GM23338 (cell line): ENCODE results near the gene HDHD2. TPM values are rescaled to one million over a fixed set of nuclear protein-coding genes. Genes with fewer than 3 reads are reported as not detected.

Experiments
- ATAC-seq: fragments of 200-7000 bp; cut with Tn5 transposase; 3 replicates; pipeline ENCODE4 v1.9.1; 2020
- DNase-seq: peaks from one replicate; pipeline ENCODE4 v3.0.0-alpha.2; 2015; ENCODE audit warnings: low spot score
- H2AFZ ChIP-seq: fragments of 200-600 bp; sonication (generic); 2 replicates; pipeline ENCODE4 v1.8.0; 2016; ENCODE audit warnings: antibody characterized with exemption, mild to moderate bottlenecking, moderate library complexity
- H3F3A ChIP-seq: fragments of 200-600 bp; sonication (generic); replicated peaks from 2 replicates; pipeline ENCODE4 v1.8.0; 2017; ENCODE audit warnings: antibody characterized with exemption, mixed run types, low read depth
- H3K27ac ChIP-seq: fragments of 200-600 bp; sonication (generic); 2 replicates; pipeline ENCODE4 v1.6.1; 2016; ENCODE audit warnings: low read depth
- H3K27me3 ChIP-seq: fragments of 200-600 bp; sonication (generic); 2 replicates; pipeline ENCODE4 v1.8.0; 2016; ENCODE audit warnings: mild to moderate bottlenecking, mixed run types, moderate library complexity; ENCODE audit not compliant: insufficient read depth
- H3K36me3 ChIP-seq: fragments of 200-600 bp; sonication (generic); 2 replicates; pipeline ENCODE4 v1.8.0; 2016; ENCODE audit warnings: mild to moderate bottlenecking; ENCODE audit not compliant: insufficient read depth
- H3K4me1 ChIP-seq: fragments of 200-600 bp; sonication (generic); 2 replicates; pipeline ENCODE4 v1.8.0; 2016; ENCODE audit warnings: mild to moderate bottlenecking, moderate library complexity; ENCODE audit not compliant: insufficient read depth
- H3K4me2 ChIP-seq: fragments of 200-600 bp; sonication (generic); 2 replicates; pipeline ENCODE4 v1.7.1; 2017; ENCODE audit warnings: mixed run types
- H3K4me3 ChIP-seq: fragments of 200-600 bp; sonication (generic); 2 replicates; pipeline ENCODE4 v1.6.1; 2016; ENCODE audit warnings: mixed run types
- H3K79me2 ChIP-seq: fragments of 200-600 bp; sonication (generic); replicated peaks from 2 replicates; pipeline ENCODE4 v1.8.0; 2017; ENCODE audit warnings: mild to moderate bottlenecking; ENCODE audit not compliant: insufficient read depth
- H3K9me2 ChIP-seq: fragments of 200-600 bp; sonication (generic); 2 replicates; pipeline ENCODE4 v1.8.0; 2017; ENCODE audit not compliant: insufficient read depth
- H4K20me1 ChIP-seq: fragments of 200-600 bp; sonication (generic); replicated peaks from 2 replicates; pipeline ENCODE4 v1.8.0; 2017; ENCODE audit warnings: mild to moderate bottlenecking; ENCODE audit not compliant: insufficient read depth
- H3K27ac Mint-ChIP-seq: 2 replicates; pipeline ENCODE4 v1.8.0; 2020; ENCODE audit warnings: inconsistent platforms, mild to moderate bottlenecking, moderate library complexity, mixed read lengths
- H3K27me3 Mint-ChIP-seq: 3 replicates; pipeline ENCODE4 v1.8.0; 2022; ENCODE audit warnings: low read depth, mild to moderate bottlenecking, moderate library complexity, mixed read lengths, inconsistent platforms; ENCODE audit not compliant: insufficient read depth, poor library complexity
- H3K36me3 Mint-ChIP-seq: 3 replicates; pipeline ENCODE4 v1.8.0; 2021; ENCODE audit warnings: low read depth, mild to moderate bottlenecking, inconsistent platforms, moderate library complexity, mixed read lengths
- H3K4me1 Mint-ChIP-seq: 3 replicates; pipeline ENCODE4 v1.8.0; 2020; ENCODE audit warnings: mild to moderate bottlenecking, inconsistent platforms, mixed read lengths
- H3K4me3 Mint-ChIP-seq: 3 replicates; pipeline ENCODE4 v1.8.0; 2021; ENCODE audit warnings: moderate library complexity, mild to moderate bottlenecking, inconsistent platforms, mixed read lengths
- H3K9me3 Mint-ChIP-seq: 3 replicates; pipeline ENCODE4 v1.8.0; 2020; ENCODE audit warnings: moderate library complexity, mild to moderate bottlenecking, inconsistent platforms, mixed read lengths
- EZH2 ChIP-seq: fragments of 200-600 bp; sonication (generic); IDR thresholded peaks from one replicate; pipeline ENCODE4 v1.8.0; 2017; ENCODE audit warnings: antibody characterized with exemption, mild to moderate bottlenecking, low read depth; ENCODE audit not compliant: unreplicated experiment
- EZH2phosphoT487 ChIP-seq: fragments of 200-600 bp; sonication (generic); IDR thresholded peaks from one replicate; pipeline ENCODE4 v1.8.1; 2018; ENCODE audit warnings: antibody characterized with exemption; ENCODE audit not compliant: unreplicated experiment
- POLR2AphosphoS5 ChIP-seq: IDR thresholded peaks from 2 replicates; pipeline ENCODE4 v1.6.1; 2016; ENCODE audit warnings: antibody characterized with exemption, low read depth
- ZNF331 ChIP-seq: fragments of 250-450 bp; sonication (Bioruptor Pico); IDR thresholded peaks from 2 replicates; pipeline ENCODE4 v1.5.0; 2020; ENCODE audit warnings: low read depth, mild to moderate bottlenecking, moderate library complexity
- polyA plus RNA-seq: library from polyadenylated mRNA; unstranded; fragments of >200 nt; fragmentation: Nextera tagmentation; extraction: Ambion mirVana; gene quantifications from 2 replicates; pipeline ENCODE4 v1.2.1, GENCODE V29; 2016
- total RNA-seq: library from RNA; depleted of rRNA; stranded (reverse); fragments of >200 nt; shearing (Covaris generic); gene quantifications from 2 replicates; pipeline ENCODE4 v1.2.3, GENCODE V29; 2014
- TF ChIP-seq, protein P1 (sequence below): fragments of 250-450 bp; sonication (Bioruptor Pico); IDR thresholded peaks from 2 replicates; pipeline ENCODE4 v1.5.0; 2020; ENCODE audit warnings: mild to moderate bottlenecking, moderate library complexity
- TF ChIP-seq, protein P2 (sequence below): IDR thresholded peaks from 2 replicates; pipeline ENCODE4 v1.6.1; 2016; ENCODE audit warnings: antibody characterized with exemption

The HDHD2 gene
- total and polyA plus RNA-seq, 2 experiments from 2014 or later, result 25.9 to 32.2 TPM

DNA sequence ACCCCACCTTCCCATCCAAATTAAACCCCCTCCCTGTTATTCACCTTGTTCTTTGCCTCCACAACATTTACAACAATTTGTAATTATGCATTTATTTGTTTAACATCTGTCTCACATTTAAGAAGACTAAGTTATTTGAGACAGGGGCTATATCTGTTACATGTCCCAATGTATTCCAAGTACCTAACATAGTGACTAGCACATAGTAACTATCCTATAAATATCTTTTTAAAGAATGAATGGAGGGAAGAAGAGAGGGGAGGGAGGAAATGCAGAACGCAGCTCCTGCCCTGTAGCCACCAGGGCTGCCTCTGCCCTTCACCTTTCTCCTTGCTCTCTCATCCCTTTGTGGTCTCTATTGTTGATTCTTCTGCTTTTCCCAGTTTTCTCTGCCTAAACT is 40.6 kb downstream of the HDHD2 start (continued):
- TF ChIP-seq, protein P1, sequence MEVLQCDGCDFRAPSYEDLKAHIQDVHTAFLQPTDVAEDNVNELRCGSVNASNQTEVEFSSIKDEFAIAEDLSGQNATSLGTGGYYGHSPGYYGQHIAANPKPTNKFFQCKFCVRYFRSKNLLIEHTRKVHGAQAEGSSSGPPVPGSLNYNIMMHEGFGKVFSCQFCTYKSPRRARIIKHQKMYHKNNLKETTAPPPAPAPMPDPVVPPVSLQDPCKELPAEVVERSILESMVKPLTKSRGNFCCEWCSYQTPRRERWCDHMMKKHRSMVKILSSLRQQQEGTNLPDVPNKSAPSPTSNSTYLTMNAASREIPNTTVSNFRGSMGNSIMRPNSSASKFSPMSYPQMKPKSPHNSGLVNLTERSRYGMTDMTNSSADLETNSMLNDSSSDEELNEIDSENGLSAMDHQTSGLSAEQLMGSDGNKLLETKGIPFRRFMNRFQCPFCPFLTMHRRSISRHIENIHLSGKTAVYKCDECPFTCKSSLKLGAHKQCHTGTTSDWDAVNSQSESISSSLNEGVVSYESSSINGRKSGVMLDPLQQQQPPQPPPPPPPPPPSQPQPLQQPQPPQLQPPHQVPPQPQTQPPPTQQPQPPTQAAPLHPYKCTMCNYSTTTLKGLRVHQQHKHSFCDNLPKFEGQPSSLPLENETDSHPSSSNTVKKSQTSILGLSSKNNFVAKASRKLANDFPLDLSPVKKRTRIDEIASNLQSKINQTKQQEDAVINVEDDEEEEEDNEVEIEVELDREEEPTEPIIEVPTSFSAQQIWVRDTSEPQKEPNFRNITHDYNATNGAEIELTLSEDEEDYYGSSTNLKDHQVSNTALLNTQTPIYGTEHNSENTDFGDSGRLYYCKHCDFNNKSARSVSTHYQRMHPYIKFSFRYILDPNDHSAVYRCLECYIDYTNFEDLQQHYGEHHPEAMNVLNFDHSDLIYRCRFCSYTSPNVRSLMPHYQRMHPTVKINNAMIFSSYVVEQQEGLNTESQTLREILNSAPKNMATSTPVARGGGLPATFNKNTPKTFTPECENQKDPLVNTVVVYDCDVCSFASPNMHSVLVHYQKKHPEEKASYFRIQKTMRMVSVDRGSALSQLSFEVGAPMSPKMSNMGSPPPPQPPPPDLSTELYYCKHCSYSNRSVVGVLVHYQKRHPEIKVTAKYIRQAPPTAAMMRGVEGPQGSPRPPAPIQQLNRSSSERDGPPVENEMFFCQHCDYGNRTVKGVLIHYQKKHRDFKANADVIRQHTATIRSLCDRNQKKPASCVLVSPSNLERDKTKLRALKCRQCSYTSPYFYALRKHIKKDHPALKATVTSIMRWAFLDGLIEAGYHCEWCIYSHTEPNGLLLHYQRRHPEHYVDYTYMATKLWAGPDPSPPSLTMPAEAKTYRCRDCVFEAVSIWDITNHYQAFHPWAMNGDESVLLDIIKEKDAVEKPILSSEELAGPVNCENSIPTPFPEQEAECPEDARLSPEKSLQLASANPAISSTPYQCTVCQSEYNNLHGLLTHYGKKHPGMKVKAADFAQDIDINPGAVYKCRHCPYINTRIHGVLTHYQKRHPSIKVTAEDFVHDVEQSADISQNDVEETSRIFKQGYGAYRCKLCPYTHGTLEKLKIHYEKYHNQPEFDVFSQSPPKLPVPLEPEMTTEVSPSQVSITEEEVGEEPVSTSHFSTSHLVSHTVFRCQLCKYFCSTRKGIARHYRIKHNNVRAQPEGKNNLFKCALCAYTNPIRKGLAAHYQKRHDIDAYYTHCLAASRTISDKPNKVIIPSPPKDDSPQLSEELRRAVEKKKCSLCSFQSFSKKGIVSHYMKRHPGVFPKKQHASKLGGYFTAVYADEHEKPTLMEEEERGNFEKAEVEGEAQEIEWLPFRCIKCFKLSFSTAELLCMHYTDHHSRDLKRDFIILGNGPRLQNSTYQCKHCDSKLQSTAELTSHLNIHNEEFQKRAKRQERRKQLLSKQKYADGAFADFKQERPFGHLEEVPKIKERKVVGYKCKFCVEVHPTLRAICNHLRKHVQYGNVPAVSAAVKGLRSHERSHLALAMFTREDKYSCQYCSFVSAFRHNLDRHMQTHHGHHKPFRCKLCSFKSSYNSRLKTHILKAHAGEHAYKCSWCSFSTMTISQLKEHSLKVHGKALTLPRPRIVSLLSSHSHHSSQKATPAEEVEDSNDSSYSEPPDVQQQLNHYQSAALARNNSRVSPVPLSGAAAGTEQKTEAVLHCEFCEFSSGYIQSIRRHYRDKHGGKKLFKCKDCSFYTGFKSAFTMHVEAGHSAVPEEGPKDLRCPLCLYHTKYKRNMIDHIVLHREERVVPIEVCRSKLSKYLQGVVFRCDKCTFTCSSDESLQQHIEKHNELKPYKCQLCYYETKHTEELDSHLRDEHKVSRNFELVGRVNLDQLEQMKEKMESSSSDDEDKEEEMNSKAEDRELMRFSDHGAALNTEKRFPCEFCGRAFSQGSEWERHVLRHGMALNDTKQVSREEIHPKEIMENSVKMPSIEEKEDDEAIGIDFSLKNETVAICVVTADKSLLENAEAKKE, result no peak
- TF ChIP-seq POLR2AphosphoS5, result no peak
- TF ChIP-seq EZH2, result no peak
- TF ChIP-seq, protein P2, sequence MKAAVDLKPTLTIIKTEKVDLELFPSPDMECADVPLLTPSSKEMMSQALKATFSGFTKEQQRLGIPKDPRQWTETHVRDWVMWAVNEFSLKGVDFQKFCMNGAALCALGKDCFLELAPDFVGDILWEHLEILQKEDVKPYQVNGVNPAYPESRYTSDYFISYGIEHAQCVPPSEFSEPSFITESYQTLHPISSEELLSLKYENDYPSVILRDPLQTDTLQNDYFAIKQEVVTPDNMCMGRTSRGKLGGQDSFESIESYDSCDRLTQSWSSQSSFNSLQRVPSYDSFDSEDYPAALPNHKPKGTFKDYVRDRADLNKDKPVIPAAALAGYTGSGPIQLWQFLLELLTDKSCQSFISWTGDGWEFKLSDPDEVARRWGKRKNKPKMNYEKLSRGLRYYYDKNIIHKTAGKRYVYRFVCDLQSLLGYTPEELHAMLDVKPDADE, result no peak
- no peak for TF ChIP-seq ZNF331 (CRISPR knock-in tag)
- no peak for TF ChIP-seq EZH2phosphoT487

DNA sequence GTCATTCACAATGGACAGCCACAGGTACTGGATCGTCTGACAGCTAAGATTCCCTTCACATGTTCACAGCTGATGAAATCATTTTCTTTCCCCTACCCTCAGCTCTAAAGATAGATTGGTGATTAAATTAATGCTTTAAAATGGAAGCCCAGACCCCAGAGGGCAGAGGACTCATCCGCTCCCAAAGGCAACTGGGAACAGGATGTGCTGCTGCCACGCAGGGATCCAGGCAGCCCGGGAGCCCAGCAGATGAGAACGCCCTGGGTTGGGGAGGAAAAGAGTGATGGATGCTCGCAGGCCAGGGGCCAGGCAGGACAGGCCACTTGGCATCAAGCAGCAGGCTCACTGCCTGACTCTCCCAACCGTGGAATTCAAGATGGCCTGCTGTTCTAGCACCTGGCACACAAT is 41.3 kb downstream of the HDHD2 start:
- Histone ChIP-seq H3F3A (no peaks in the 10 kb centered on the region), H3K36me3 (peaks cover 9% of the 10 kb centered on the region), H3K27me3 (no peaks in the 10 kb centered on the region), H3K4me2 (0 out of 2 replicates have a peak overlapping the region, but pooled peaks have one; percentile 9), H3K4me3 (no peak overlapping the region), H3K79me2 (no peaks in the 10 kb centered on the region), H4K20me1 (no peaks in the 10 kb centered on the region; the same call in 1 of the 2 replicates), H3K4me1 (peaks cover 29% of the 10 kb centered on the region), H3K9me2 (no peaks in the 10 kb centered on the region), H3K27ac (peak overlapping the region; percentile 40; the same call in 1 of the 2 replicates), H2AFZ (no peak overlapping the region)
- H3K27me3 Mint-ChIP-seq, result peaks cover 2% of the 10 kb centered on the region
- peaks cover 35% of the 10 kb centered on the region for H3K4me1 Mint-ChIP-seq
- ATAC-seq (peak; percentile 62), DNase-seq (peak; percentile 19)
- H3K4me3 Mint-ChIP-seq, result no peak overlapping the region
- H3K27ac Mint-ChIP-seq, result 0 out of 2 replicates have a peak overlapping the region, but pooled peaks have one; percentile 52
- peaks cover 25% of the 10 kb centered on the region for H3K36me3 Mint-ChIP-seq
- no peaks in the 10 kb centered on the region for H3K9me3 Mint-ChIP-seq
- TF ChIP-seq, protein P1, result no peak
